Transverse colon (tissue), 4 donors: Measurements from ENCODE around the gene C1orf159. TPM values are rescaled to one million over a fixed set of nuclear protein-coding genes. Genes with fewer than 3 reads are reported as not detected.

Experiments
- DNase-seq: peaks from one replicate; pipeline ENCODE4 v3.0.0-alpha.2; 2019
- H3K27ac ChIP-seq, 4 donors: fragments of 200-600 bp; sonication (generic); 2 replicates each; pipeline ENCODE4 v1.5.1; 2016 to 2018; ENCODE audit warnings: inconsistent platforms in 4 of 4
- H3K27me3 ChIP-seq: fragments of 200-600 bp; sonication (generic); 2 replicates; pipeline ENCODE4 v1.5.1; 2017; ENCODE audit warnings: inconsistent platforms
- H3K36me3 ChIP-seq, 4 donors: fragments of 200-600 bp; sonication (generic); 2 replicates each; pipeline ENCODE4 v1.5.1; 2017 to 2019; ENCODE audit warnings: inconsistent platforms in 4 of 4
- H3K4me1 ChIP-seq, 4 donors: fragments of 200-600 bp; sonication (generic); 2 replicates each; pipeline ENCODE4 v1.5.1; 2017 to 2020; ENCODE audit warnings: inconsistent platforms in 4 of 4
- H3K4me3 ChIP-seq, 4 donors: fragments of 200-600 bp; sonication (generic); 1 replicate in 1 of 4; 2 replicates in 3 of 4; pipeline versions ENCODE4 v1.5.1 to v1.6.1; 2017 to 2019; ENCODE audit warnings: inconsistent platforms in 4 of 4
- H3K9me3 ChIP-seq, 2 donors: fragments of 200-600 bp; sonication (generic); 2 replicates each; pipeline ENCODE4 v1.5.1; 2017 to 2019; ENCODE audit warnings: inconsistent platforms in 2 of 2
- EP300 ChIP-seq: sonication (generic); formaldehyde crosslinking; IDR thresholded peaks from one replicate; pipeline ENCODE4 v1.6.1; 2017; ENCODE audit warnings: antibody characterized with exemption, low read depth
- POLR2A ChIP-seq: fragments of 450-650 bp; IDR thresholded peaks from one replicate; pipeline ENCODE4 v1.6.1; 2016; ENCODE audit warnings: antibody characterized with exemption, mild to moderate bottlenecking, moderate library complexity
- POLR2AphosphoS5 ChIP-seq, 3 donors: sonication (generic); formaldehyde crosslinking; IDR thresholded peaks; one replicate each; pipeline ENCODE4 v1.6.1; 2016; ENCODE audit warnings: antibody characterized with exemption in 3 of 3
- WGBS, 2 donors: methylation state at CpG; one replicate each; pipeline ENCODE4 v1.1.5; 2018; ENCODE audit warnings: low coverage in 1 of 2; 5-methylcytosine and 5-hydroxymethylcytosine counted together
- in situ Hi-C, 4 donors: fragments of 200-750 bp; cut with MboI; loops; one replicate each; pipeline versions ENCODE4 v1.15.0 to v1.15.1; 2017; ENCODE audit warnings: low sequenced_read_pairs in 3 of 4, low pct_ligation_motif_present in 1 of 4, low pct_unique_long_range_greater_than_20kb in 1 of 4
- intact Hi-C: fragments of 100-400 bp; cut with DNase I; formaldehyde crosslinking; loops from one replicate; pipeline ENCODE4 v1.15.1; 2023; ENCODE audit warnings: low total_unique reads
- total RNA-seq, 4 donors: library from RNA; depleted of rRNA; stranded (reverse); fragments of >200 nt; gene quantifications; one replicate each; pipeline ENCODE4 v1.1.0, GENCODE V29; 2016
- TF ChIP-seq, protein P1 (sequence below), 5 experiments: fragments of 200-600 bp in 3 of 5; fragments of 450-650 bp in 2 of 5; sonication (generic) in 3 of 5; IDR thresholded peaks; 1 replicate in 2 of 5; 2 replicates in 3 of 5; pipeline ENCODE4 v1.5.1; 2016 to 2017; ENCODE audit warnings: antibody characterized with exemption in 5 of 5, inconsistent platforms in 3 of 5, mild to moderate bottlenecking in 2 of 5, moderate library complexity in 1 of 5

Gene C1orf159
- total RNA-seq, 4 donors from 2014 or later: 23.6 to 108 (median 47.3) TPM

DNA sequence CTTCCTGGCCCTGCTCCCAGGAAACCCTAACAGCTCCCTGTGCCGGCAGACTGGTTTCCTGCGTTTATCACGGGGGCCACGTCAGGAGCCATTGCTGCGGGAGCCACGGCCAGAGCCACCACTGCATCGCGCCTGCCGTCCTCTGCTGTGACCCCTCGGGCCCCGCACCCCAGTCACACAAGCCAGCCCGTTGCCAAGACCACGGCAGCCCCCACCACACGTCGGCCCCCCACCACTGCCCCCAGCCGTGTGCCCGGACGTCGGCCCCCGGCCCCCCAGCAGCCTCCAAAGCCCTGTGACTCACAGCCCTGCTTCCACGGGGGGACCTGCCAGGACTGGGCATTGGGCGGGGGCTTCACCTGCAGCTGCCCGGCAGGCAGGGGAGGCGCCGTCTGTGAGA is 67.9 kb downstream of the C1orf159 start:
- TF ChIP-seq POLR2AphosphoS5 (IDR thresholded peaks at IDR 0.05) (no peak), POLR2A (no peak), EP300 (no peak)
- TF ChIP-seq, protein P1, sequence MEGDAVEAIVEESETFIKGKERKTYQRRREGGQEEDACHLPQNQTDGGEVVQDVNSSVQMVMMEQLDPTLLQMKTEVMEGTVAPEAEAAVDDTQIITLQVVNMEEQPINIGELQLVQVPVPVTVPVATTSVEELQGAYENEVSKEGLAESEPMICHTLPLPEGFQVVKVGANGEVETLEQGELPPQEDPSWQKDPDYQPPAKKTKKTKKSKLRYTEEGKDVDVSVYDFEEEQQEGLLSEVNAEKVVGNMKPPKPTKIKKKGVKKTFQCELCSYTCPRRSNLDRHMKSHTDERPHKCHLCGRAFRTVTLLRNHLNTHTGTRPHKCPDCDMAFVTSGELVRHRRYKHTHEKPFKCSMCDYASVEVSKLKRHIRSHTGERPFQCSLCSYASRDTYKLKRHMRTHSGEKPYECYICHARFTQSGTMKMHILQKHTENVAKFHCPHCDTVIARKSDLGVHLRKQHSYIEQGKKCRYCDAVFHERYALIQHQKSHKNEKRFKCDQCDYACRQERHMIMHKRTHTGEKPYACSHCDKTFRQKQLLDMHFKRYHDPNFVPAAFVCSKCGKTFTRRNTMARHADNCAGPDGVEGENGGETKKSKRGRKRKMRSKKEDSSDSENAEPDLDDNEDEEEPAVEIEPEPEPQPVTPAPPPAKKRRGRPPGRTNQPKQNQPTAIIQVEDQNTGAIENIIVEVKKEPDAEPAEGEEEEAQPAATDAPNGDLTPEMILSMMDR (IDR thresholded peaks at IDR 0.05): no peak
- DNase-seq: no peak
- in situ Hi-C loops (no loop called here), intact Hi-C loops (no loop called here)
- Histone ChIP-seq H3K4me3 (no peak overlapping the region), H3K36me3 (no peaks in the 10 kb centered on the region), H3K4me1 (peaks cover 0 to 8% (median 1%) of the 10 kb centered on the region in 4 donors), H3K27me3 (no peaks in the 10 kb centered on the region), H3K9me3 (no peaks in the 10 kb centered on the region), H3K27ac (no peak overlapping the region)
- WGBS, 2 donors: 89% methylated on average over 24 of the region's 25 CpGs; no CpG with 5 or more reads in 1 of the 2 donors

GRCh38 chr1:1047407-1047806 is 68.5 kb downstream of the C1orf159 start:
- no peak for TF ChIP-seq POLR2AphosphoS5 (IDR thresholded peaks at IDR 0.05)
- TF ChIP-seq, protein P1 (IDR thresholded peaks at IDR 0.05): no peak
- no peak for TF ChIP-seq POLR2A
- no peak for TF ChIP-seq EP300
- DNase-seq: no peak
- Histone ChIP-seq H3K36me3 (no peaks in the 10 kb centered on the region), H3K4me3 (no peak overlapping the region), H3K27me3 (no peaks in the 10 kb centered on the region), H3K4me1 (peaks cover 0 to 8% (median 1%) of the 10 kb centered on the region in 4 donors), H3K27ac (no peak overlapping the region), H3K9me3 (no peaks in the 10 kb centered on the region)
- intact Hi-C loops (no loop called here), in situ Hi-C loops (no loop called here)
- WGBS, 2 donors: 90% methylated on average over 19 of the region's 19 CpGs; no CpG with 5 or more reads in 1 of the 2 donors

DNA sequence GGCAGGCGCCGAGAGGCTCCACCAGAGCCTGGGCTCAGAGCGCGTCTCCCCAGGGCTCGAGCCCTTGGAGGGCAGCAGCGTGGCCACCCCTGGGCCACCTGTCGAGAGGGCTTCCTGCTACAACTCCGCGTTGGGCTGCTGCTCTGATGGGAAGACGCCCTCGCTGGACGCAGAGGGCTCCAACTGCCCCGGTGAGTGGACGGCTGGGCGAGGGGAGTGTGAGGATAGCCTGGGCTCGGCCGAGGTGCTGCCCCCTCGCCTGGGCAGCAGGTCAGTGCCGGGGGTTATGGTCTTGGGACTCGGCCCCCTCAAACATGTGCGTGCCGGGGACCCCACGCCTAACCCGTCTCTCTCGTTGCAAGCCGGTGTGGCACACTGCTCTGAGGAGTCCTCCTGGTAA is 69.1 kb downstream of the C1orf159 start:
- no peak for DNase-seq
- Histone ChIP-seq H3K27me3 (no peaks in the 10 kb centered on the region), H3K4me3 (no peak overlapping the region), H3K36me3 (no peaks in the 10 kb centered on the region), H3K4me1 (peaks cover 0 to 8% (median 1%) of the 10 kb centered on the region in 4 donors), H3K27ac (no peak overlapping the region), H3K9me3 (no peaks in the 10 kb centered on the region)
- intact Hi-C loops (no loop called here), in situ Hi-C loops (no loop called here)
- TF ChIP-seq, protein P1 (IDR thresholded peaks at IDR 0.05): no peak
- TF ChIP-seq POLR2A (no peak), POLR2AphosphoS5 (IDR thresholded peaks at IDR 0.05) (no peak), EP300 (no peak)
- 96% methylated on average over 19 of the region's 26 CpGs; no CpG with 5 or more reads in 1 of the 2 donors for WGBS, 2 donors

DNA sequence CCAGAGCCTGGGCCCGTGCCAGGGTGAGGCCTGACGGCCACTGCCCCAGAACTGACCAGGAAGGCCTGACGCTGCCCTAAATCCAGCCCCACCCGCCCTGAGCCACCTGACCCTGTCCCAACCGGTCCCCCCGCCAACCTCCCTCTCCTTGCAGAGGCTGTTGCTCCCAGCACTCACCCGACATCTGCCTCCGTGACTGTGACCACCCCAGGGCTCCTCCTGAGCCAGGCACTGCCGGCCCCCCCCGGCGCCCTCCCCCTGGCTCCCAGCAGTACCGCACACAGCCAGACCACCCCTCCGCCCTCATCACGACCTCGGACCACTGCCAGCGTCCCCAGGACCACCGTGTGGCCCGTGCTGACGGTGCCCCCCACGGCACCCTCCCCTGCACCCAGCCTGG is 69.6 kb downstream of the C1orf159 start:
- 94% methylated on average over 20 of the region's 20 CpGs; no CpG with 5 or more reads in 1 of the 2 donors for WGBS, 2 donors
- no peaks in the 10 kb centered on the region for H3K9me3 ChIP-seq
- no peak overlapping the region for H3K27ac ChIP-seq
- no peak for DNase-seq
- intact Hi-C loops: no loop called here
- in situ Hi-C loops: no loop called here
- H3K27me3 ChIP-seq: no peaks in the 10 kb centered on the region
- H3K4me3 ChIP-seq: no peak overlapping the region
- H3K36me3 ChIP-seq: no peaks in the 10 kb centered on the region
- H3K4me1 ChIP-seq: peaks cover 0 to 8% (median 1%) of the 10 kb centered on the region in 4 donors
- TF ChIP-seq, protein P1 (IDR thresholded peaks at IDR 0.05): no peak
- TF ChIP-seq POLR2AphosphoS5 (IDR thresholded peaks at IDR 0.05): no peak
- TF ChIP-seq POLR2A: no peak
- no peak for TF ChIP-seq EP300
